NCI-H526 (cell line): Measurements from ENCODE around the gene TAF11.
A peak's percentile ranks its signal among the peaks of the same experiment; 100 is the strongest.
"Not testable (repeated sequence)": the region's sequence is repeated elsewhere in the genome, so short reads cannot be mapped to it uniquely, and the experiment has no call there.

Source experiments
- DNase-seq, 2 experiments: peaks; one replicate each; lab custom pipeline; 2025; lab: John Stamatoyannopoulos, UW

TAF11 gene

DNA sequence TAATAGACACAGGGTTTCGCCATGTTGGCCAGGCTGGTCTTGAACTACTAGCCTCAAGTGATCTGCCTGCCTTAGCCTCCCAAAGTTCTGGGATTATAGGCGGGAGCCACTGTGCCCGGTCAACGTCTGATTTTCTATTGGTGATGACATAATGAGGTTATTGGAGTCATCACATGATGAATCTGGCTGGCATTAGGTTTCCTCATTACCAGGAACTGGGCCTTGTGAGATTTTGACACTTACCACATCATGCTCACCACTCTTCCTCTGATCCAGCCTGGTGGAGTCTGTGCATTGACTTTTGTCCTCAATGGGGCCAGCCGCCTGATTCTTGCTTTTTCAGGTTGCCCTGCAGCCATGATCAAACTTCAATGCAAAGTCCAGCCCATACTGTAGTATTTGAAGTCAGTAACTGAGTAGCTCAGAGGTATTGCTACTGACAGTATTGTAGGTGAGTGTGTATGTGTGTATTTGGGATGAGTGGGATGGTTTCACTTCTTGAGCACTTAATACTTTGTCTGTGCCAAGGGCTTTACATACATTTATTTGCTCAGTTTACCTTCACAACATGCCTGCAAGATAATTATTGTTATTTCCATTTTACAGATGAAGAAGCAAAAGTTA lies 17.3 kb upstream of the TAF11 start:
- no peak for DNase-seq

DNA sequence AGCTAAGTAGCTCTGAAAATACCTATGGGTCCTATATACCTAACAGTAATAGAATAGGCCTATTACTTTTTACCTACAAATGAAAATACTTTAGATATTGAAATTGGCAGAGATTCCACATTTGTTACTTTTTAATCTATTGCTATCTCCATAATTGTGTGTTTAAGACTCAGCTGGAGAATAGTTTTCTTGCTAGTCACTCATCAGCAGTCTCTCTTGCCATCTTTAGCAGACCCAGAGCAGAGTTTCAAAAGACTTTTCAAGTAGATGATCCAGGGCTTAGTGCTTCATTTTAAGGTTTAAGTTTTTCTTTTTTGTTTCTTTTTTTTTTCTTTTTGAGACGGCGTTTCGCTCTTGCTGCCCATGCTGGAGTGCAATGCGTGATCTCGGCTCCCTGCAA lies 14.1 kb upstream of the TAF11 start:
- DNase-seq = no peak

DNA sequence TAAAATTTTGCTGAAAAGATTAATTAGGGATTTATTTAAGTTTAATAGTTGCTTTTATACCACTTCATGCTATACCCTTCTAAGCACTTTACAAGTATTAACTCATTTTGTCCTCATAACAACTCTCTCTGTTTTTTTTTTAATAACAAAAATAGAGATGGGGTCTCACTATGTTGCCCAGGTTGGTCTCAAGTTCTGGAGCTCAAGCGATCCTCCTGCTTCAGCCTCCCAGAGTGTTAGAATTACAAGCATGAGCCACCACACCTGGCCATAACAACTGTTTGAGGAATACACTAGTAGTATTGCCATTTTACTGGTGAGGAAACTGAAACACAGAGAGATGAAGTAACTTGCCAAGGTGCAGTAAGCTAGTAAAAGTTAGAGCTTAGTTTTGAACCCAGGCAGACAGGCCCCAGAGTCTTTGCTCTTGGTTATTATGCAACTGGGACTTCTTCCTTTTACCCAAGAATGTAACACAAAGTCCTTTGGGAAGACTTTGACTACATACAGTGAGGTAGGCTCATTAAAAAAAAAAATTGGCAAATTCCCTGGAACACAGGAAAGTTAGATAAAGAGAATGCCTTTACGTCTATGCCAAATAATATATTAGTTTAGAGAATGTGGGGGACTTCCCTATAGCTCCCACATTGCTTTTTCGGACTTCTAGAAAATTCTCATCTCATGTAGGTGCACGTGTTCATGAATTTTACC lies 12.6 kb upstream of the TAF11 start:
- DNase-seq = no peak

DNA sequence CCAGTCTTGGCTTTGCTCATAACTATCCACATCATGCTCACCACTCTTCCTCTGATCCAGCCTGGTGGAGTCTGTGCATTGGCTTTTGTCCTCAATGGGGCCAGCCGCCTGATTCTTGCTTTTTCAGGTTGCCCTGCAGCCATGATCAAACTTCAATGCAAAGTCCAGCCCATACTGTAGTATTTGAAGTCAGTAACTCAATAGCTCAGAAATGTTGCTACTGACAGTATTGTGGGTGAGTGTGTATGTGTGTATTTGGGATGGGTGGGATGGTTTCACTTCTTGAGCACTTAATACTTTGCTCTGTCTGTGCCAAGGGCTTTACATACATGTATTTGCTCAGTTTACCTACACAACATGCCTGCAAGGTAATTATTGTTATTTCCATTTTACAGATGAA lies 11.9 kb upstream of the TAF11 start:
- DNase-seq = not testable (repeated sequence)

DNA sequence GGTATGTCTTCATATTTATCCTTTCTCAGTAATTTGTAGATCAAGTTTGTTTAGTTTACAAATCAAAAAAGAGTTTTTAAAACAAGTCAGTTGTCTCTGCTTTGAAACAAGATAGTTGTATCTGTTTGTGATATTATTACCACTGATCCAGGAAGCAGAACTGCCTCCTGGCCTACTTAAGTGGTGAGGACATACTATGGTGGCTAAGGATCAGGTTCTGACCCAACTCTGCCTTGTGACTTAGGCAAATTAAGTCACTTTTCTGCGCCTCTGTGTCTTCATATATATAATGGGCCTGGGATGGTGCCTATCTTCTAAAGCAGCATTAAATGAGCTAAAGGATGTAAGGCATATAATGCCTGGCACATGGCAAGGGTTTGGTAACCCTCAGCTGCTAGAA lies 9.9 kb upstream of the TAF11 start:
- DNase-seq = no peak

DNA sequence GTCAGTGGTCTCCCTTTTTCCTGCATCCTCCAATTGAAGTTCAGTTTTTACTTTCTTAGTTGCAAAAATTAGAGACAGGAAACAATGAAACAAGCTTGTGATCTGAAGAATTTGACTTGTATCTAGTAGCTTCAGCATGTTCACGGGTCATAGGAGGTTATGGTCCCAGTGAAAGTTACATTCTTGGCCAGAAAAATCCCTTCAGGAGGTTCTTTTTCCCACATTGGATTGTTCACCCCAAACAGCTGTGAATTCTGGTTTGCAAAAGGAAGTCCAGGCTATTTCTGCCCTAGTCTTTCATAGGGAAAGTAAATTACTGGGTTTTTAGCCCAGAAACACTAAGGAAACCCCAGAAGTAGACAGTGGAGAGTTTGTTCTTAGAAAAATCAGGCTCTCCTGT lies 9.3 kb upstream of the TAF11 start:
- no peak for DNase-seq

DNA sequence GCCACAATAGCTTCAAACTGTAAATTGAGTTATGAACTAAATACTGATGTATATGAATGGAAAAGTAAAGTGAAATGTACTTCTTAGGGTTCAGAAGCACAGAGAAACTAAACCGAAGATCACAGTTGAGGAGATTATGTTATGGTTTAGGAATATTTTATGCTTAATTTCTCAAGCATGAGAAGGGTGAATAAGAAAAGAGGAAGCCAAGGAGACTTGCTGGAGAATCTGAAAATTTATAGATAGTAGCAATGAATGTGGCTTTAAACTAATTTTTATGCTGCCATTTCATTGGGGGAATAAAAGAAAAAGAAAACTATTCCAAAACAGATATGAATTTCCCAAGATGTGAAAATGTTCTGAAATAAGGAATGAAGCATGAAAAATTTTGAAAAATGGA lies 6.9 kb upstream of the TAF11 start:
- DNase-seq = no peak

DNA sequence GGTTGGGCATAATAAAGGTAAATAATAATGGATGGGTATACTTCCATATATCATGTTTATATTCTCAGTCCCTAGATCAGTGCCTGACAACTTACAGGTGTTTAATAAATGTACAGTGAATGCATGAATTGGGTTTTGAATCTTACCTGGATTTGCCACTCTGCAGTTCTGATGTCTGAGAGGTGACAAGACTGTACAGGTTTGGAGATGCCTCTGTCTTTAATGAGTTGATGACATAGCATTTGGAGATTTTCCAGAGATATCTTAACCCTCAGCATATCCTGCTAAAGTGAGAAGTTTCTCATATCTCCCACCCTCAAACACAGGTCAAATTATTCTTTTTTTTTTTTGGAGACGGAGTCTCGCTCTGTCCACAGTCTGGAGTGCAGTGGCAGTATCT lies 3.5 kb upstream of the TAF11 start:
- no peak for DNase-seq

DNA sequence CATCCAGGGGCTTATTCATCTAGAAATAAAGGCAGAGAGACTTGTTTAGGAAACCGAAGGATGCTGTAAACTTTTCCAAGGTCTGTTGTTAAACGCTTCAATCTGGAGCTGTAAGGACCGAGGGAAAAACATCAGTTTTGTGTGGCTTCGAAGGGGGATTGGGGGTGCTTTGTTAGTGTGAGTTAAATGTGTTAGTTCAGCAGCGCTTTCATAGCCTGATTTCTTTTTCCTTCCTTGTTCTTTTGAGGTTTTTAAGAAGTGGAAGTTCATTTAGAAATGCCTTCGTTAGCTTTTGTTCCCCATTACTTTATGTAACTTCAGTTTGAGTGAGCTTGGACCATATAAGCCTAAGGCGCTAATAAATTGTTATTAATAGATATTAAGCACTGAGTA lies 2.7 kb upstream of the TAF11 start:
- DNase-seq = no peak

DNA sequence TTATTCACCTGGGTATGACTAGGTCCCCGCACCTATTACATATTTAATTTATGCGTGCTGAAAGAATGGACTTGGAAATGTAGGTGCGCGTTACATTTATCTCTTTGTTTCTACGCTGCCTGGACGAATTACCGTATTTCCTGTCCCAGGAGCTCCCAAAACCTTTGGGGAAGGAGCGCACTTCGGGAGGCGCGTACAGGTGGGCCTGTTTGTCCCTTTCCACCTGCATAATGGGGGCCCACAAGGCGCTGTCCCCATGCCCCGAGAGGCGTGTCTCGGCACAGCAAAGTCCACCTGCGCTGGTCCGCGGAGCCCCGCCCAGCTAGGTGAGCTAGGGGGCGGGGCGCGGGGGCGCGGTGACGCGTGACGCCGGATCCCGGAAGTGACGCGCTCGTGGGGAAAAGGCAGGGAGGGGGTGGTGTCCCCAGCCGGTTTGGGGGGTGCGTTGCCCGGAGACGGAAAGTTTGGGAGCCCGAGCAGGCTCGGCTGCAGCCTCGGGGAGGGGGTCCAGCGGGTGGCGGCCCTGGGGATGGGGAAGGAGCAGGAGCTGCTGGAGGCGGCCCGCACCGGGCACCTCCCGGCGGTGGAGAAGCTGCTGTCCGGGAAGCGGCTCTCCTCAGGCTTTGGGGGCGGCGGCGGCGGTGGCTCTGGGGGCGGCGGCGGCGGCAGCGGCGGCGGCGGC lies 1.2 kb upstream of the TAF11 start, which contains the start of gene ANKS1A:
TSS of gene ANKS1A (plus strand) at position 382 of the 682 bp plus-strand sequence. CDS start at position 530, 148 bp downstream.
- DNase-seq = peak; percentile 45 to 91

DNA sequence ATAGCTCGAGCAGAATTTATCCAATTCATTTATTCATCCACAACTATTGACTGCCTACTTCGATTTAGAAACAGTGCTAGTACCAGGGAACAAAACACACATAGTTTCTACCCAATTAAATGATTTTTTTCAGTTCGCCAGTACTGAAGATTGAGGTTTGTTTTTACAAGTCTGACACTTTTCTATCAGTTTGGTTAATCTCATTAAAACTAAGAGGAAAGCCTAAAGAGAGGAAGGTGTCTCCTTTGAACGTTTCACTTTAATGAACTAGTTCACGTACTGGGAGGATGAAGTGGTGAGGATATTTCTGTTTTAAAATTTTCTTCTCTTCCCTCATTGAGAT lies 643 bp upstream of the TAF11 start:
- no peak for DNase-seq

DNA sequence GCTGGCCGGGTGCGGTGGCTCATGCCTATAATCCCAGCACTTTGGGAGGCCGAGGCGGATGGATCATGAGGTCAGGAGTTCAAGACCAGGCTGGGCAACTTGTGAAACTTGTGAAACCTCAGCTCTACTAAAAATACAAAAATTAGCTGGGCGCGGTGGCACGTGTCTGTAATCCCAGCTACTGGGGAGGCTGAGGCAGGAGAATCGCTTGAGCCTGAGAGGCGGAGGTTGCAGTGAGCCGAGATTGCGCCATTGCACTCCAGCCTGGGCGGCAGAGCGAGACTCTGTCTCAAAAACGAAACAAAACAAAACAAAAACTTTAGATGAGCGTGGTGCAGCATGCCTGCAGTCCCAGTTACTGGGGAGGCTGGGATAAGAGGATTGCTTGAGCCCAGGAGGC lies 2.0 kb downstream of the TAF11 start:
- DNase-seq = not testable (repeated sequence)

DNA sequence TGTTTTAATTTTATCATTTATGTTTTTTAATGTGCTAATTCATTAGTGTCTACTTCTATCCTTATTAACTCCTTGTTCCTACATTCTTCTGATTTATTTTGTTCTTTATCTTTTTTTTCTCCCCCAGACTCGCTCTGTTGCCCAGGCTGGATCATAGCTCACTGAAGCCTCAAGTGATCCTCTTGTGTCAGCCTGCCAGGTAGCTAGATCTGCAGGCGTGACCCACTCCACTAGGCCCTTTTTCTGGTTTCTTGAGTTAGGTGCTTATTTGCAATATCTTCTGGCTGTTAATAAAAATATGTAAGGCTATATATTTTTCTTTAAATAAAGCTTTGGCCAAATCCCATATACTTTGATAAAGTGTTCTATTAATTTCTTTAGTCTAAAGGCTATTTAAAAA lies 2.8 kb downstream of the TAF11 start:
- no peak for DNase-seq

DNA sequence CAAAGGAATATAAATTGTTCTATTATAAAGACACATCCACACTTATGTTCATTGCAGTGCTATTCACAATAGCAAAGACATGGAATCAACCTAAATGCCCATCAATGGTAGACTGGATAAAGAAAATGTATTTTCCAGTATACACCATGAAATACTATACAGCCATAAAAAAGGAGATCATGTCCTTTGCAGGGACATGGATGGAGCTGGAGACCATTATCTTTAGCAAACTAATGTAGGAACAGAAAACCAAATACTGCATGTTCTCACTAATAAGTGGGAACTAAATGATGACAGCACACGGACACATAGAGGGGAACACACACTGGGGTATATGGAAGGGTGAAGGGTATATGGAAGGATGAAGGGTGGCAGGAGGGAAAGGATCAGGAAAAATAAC lies 3.8 kb downstream of the TAF11 start:
- not testable (repeated sequence) for DNase-seq

DNA sequence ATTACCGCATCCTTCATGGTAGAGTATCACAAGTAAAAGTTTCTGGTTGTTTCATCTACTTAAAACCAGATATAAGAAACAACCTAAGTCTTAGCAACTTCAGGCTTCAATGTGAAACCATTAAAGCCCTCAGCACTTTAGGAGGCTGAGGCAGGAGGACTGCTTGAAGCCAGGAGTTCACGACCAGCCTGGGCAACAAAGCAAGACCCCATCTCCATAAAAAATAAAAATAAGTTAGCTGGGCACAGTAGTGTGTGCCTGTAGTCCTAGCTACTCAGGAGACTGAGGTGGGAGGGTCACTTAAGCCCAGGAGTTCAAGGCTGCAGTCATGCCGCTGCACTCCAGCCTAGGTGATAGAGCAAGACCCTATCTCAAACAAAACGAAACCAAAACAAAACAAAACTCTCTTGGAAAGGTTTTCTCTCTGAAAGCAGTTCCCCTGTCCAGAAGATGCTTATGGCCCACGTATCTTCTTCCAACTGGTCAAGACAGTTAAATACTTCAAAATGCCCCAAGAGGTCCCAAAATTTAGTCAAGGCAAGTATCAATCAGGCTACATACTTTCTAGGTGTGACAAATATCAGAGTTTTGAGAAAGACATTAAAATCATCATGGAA lies 9.9 kb downstream of the TAF11 start:
- no peak for DNase-seq

DNA sequence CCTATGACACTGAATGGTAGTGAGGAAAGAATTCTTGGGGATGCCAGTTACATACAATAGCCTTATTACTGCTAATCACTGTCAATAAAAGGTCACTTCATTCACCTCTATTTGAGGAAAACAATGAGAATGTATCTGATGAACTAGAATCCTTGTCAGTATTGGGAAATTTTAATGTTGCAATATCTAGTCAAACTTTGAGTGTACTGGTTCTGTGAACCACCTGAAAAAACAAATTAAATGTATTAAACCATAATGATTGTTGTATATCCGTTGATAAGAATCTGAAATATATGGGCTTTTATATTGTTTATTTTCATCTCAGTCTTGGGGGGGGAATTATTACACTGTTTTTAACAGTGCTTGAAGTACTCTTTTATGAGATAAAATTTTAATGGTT lies 10.6 kb downstream of the TAF11 start:
- no peak for DNase-seq

DNA sequence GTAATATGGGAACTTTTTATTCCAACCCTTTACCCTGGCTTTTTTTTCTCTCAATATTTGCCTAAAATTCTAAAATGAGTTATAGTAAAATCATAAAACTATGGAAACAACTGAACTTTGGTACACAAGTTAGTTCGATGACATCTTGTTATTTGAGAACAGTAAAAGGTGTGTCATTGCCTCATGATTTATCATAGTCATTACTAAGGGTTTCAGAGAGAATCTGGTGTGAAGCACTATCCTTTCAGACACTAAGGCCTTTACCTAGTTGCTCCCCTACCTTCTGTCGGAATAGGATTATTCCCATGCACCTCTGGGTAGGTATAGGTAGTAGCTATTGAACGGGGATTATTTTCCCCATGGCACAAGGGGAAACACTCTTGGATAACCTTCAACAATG lies 11.4 kb downstream of the TAF11 start:
- no peak for DNase-seq

DNA sequence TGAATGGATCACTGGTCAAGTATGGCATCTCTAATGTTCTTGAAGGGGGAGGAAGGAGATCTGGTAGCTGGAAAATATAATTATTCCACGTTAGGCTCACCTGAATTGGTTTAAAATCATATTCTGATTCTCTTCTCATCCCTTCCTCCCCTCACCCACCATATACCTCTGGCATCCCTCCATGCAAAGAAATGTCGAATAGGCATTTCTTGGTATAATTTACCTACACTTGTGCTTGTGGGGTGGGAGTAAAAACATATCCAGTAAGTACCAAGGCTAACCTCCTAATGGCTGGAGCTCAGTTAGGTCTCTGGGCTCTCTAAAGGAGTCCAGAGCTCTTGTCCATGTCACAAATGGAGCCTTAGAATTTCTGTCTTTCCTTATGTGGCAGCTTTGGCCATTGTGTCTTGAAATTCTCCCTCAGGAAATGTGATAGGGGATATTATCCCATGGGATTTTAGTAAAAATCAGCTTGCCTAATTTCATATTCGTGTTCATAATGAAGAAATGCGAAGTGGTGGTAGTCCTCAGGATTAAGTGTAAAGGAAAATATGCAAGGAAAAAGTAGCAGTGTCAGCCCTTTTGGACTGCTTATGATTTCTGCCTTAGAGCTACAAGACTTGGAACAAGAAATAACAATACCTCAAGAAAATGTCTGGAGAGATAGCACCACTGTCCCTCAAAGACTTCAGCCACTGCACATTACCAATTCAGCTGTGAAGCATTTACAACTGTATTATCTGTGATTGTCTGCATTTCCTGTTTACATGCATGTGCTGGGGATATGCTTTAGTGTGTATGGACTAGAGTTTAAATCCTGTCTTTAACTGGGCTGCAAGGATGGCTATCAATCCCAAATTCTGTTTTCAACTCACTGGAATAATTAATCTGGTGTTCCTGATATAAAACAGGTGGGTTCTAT lies 12.3 kb downstream of the TAF11 start:
- no peak for DNase-seq

DNA sequence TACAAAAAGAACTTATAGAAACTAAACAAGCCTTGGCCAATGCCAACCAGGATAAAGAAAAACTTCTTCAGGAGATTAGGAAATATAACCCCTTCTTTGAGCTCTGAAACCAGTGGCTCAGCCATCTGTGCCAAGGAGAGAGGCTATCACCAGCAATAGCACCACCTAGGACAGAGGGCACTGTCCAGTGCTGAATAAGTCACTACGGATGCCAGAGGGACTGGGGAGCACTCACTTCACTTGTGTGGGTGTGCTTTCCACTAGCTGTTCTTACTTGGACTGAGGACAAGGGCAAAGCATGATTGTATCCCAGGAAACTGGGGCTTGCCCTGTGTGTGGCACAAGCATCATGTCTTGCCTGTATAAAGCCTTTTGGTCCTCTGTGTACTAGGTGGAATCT lies 15.5 kb downstream of the TAF11 start:
- no peak for DNase-seq

DNA sequence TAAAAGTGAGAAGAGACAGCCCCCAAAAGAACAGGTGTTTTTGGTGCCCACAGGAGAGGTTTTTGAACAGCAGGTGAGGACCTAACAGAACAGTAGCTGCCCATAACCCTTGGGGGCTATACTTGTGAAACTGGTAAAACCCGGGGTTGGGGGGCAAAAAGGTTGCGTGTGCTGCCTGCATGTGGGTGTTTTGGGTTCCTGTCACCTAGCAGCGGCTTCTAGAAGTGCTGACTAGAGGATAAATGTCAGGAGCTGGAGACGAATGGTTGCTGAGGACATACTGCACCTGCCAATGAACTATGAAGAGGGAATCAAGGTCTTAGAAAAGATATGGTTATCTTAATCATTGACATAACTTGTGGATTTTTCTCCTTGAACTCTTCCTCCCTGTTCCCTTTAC lies 16.0 kb downstream of the TAF11 start:
- DNase-seq = no peak

DNA sequence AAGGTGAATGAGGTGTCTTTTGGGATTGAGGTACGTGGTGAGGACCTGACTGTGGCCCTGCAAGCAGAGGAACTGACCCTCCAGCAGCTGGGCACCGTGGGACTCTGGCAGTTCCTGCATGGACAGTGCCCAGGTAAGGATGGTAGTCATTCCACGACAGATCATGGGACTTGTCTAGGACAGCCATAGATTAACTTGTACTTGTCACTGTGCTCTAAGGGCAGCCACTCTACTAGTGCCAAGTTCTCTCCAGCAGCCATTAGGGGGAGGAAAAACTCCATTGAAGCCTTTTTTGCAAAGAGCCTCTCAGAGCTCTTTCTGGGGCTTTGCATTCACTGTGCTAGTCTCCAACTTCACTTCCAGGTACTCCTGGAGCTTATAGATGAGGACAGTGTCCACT lies 20.4 kb downstream of the TAF11 start:
- peak in 1 of 2 experiments; percentile 7 for DNase-seq

DNA sequence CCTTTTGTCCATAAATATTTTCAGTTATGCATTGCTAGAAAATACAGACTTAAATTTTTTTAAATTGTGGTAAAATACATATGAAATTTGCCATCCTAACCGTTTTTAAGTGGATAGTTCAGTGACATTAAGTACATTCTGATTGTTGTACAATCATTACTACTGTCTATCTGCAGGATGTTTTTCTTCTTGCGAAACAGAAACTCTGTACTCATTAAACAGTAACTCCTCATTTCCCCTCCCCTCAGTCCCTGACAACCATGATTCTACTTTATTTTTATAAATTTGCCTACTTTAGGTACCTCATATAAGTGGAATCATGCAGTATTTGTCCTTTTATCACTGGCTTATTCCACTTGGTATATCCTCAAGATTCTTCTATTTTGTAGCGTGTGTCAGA lies 21.3 kb downstream of the TAF11 start:
- no peak for DNase-seq
